H9 (cell line): ENCODE measurements around the gene DSTYK. TPM values are rescaled to one million over a fixed set of nuclear protein-coding genes. Genes with fewer than 3 reads are reported as not detected.
"Not testable (repeated sequence)": the region's sequence is repeated elsewhere in the genome, so short reads cannot be mapped to it uniquely, and the experiment has no call there.

ENCODE experiments used
- DNase-seq: peaks from one replicate; pipeline ENCODE4 v3.0.0-alpha.2; 2017
- H2AFZ ChIP-seq: one replicate; pipeline ENCODE4 v1.6.1; 2013; ENCODE audit warnings: mild to moderate bottlenecking, low read length, control low read depth, moderate library complexity
- H2AK5ac ChIP-seq: 2 replicates; pipeline ENCODE4 v1.6.1; 2013; ENCODE audit warnings: low read length, control low read depth, mixed read lengths; ENCODE audit not compliant: insufficient read length
- H2BK120ac ChIP-seq: one replicate; pipeline ENCODE4 v1.6.1; 2013; ENCODE audit warnings: low read depth, mild to moderate bottlenecking, low read length, control low read depth, inconsistent platforms; ENCODE audit not compliant: poor library complexity, severe bottlenecking
- H2BK12ac ChIP-seq: 2 replicates; pipeline ENCODE4 v1.6.1; 2013; ENCODE audit warnings: low read length, control low read depth, mixed read lengths, low read depth; ENCODE audit not compliant: insufficient read length
- H2BK15ac ChIP-seq: 2 replicates; pipeline ENCODE4 v1.6.1; 2013; ENCODE audit warnings: low read depth, low read length, control low read depth
- H2BK20ac ChIP-seq: one replicate; pipeline ENCODE4 v1.6.1; 2013; ENCODE audit warnings: low read depth, mild to moderate bottlenecking, low read length, control low read depth, inconsistent platforms; ENCODE audit not compliant: poor library complexity, severe bottlenecking
- H2BK5ac ChIP-seq: 2 replicates; pipeline ENCODE4 v1.6.1; 2013; ENCODE audit warnings: low read length, control low read depth, mixed read lengths; ENCODE audit not compliant: insufficient read length
- H3K14ac ChIP-seq: 2 replicates; pipeline ENCODE4 v1.6.1; 2013; ENCODE audit warnings: low read length, control low read depth; ENCODE audit not compliant: insufficient read depth
- H3K18ac ChIP-seq: 2 replicates; pipeline ENCODE4 v1.6.1; 2013; ENCODE audit warnings: low read depth, mild to moderate bottlenecking, mixed read lengths, low read length, control low read depth; ENCODE audit not compliant: insufficient read length
- H3K23ac ChIP-seq: 2 replicates; pipeline ENCODE4 v1.6.1; 2013; ENCODE audit warnings: low read length, control low read depth, mixed read lengths, low read depth; ENCODE audit not compliant: insufficient read length
- H3K23me2 ChIP-seq: 2 replicates; pipeline ENCODE4 v1.6.1; 2013; ENCODE audit warnings: low read depth, mild to moderate bottlenecking, mixed read lengths, low read length, control low read depth; ENCODE audit not compliant: insufficient read length, poor library complexity, severe bottlenecking
- H3K27ac ChIP-seq: 2 replicates; pipeline ENCODE4 v1.5.1; 2013; ENCODE audit warnings: low read length, control low read depth, mixed read lengths, low read depth; ENCODE audit not compliant: insufficient read length
- H3K27me3 ChIP-seq: 2 replicates; pipeline ENCODE4 v1.6.1; 2013; ENCODE audit warnings: low read length, control low read depth, inconsistent platforms; ENCODE audit not compliant: insufficient read depth
- H3K4ac ChIP-seq: 2 replicates; pipeline ENCODE4 v1.6.1; 2013; ENCODE audit warnings: low read depth, mild to moderate bottlenecking, control low read depth, inconsistent platforms, low read length, moderate library complexity
- H3K4me1 ChIP-seq: 2 replicates; pipeline ENCODE4 v1.6.1; 2013; ENCODE audit warnings: low read length, control low read depth, inconsistent platforms; ENCODE audit not compliant: insufficient read depth
- H3K4me2 ChIP-seq: 2 replicates; pipeline ENCODE4 v1.6.1; 2013; ENCODE audit warnings: low read length, control low read depth, mixed read lengths; ENCODE audit not compliant: insufficient read length, insufficient read depth
- H3K56ac ChIP-seq: 2 replicates; pipeline ENCODE4 v1.6.1; 2013; ENCODE audit warnings: low read depth, mild to moderate bottlenecking, mixed read lengths, low read length, control low read depth; ENCODE audit not compliant: insufficient read length
- H3K79me1 ChIP-seq: 2 replicates; pipeline ENCODE4 v1.6.1; 2013; ENCODE audit warnings: low read depth, mild to moderate bottlenecking, moderate library complexity, low read length, control low read depth, inconsistent platforms; ENCODE audit not compliant: insufficient read depth, poor library complexity, severe bottlenecking
- H3K79me2 ChIP-seq: 2 replicates; pipeline ENCODE4 v1.6.1; 2013; ENCODE audit warnings: low read length, control low read depth, inconsistent platforms; ENCODE audit not compliant: insufficient read depth
- H3K9ac ChIP-seq: 2 replicates; pipeline ENCODE4 v1.6.1; 2013; ENCODE audit warnings: low read length, control low read depth, mixed read lengths; ENCODE audit not compliant: insufficient read length; ENCODE audit errors: extremely low read depth
- H3K9me3 ChIP-seq: one replicate; pipeline ENCODE4 v1.6.1; 2013; ENCODE audit warnings: low read depth, low read length, inconsistent platforms; ENCODE audit not compliant: control insufficient read depth
- H3T11ph ChIP-seq: one replicate; pipeline ENCODE4 v1.6.1; 2013; ENCODE audit warnings: mild to moderate bottlenecking, low read length, control low read depth, inconsistent platforms
- H4K20me1 ChIP-seq: one replicate; pipeline ENCODE4 v1.6.1; 2013; ENCODE audit not compliant: control insufficient read depth, insufficient read length, insufficient read depth
- H4K5ac ChIP-seq: 2 replicates; pipeline ENCODE4 v1.6.1; 2013; ENCODE audit warnings: low read depth, mild to moderate bottlenecking, mixed read lengths, low read length, control low read depth; ENCODE audit not compliant: insufficient read length
- H4K8ac ChIP-seq: replicated peaks from 2 replicates; pipeline ENCODE4 v1.6.1; 2013; ENCODE audit warnings: low read length, control low read depth, mixed read lengths, low read depth; ENCODE audit not compliant: insufficient read length
- H4K91ac ChIP-seq: 2 replicates; pipeline ENCODE4 v1.6.1; 2013; ENCODE audit warnings: low read depth, mild to moderate bottlenecking, moderate library complexity, mixed read lengths, low read length, control low read depth; ENCODE audit not compliant: insufficient read length
- H3K27ac Mint-ChIP-seq, 3 experiments: 2 replicates in 2 of 3; 3 replicates in 1 of 3; pipeline ENCODE4 v1.8.0; 2020 to 2021; ENCODE audit warnings: mixed read lengths in 3 of 3, mild to moderate bottlenecking in 1 of 3, moderate library complexity in 1 of 3
- H3K27me3 Mint-ChIP-seq: 2 replicates; pipeline ENCODE4 v1.8.0; 2021; ENCODE audit warnings: low read depth, mild to moderate bottlenecking, moderate library complexity, mixed read lengths
- H3K36me3 Mint-ChIP-seq, 3 experiments: 2 replicates in 2 of 3; 3 replicates in 1 of 3; pipeline ENCODE4 v1.8.0; 2020 to 2021; ENCODE audit warnings: low read depth in 3 of 3, mixed read lengths in 3 of 3; ENCODE audit not compliant: insufficient read depth in 1 of 3
- H3K4me1 Mint-ChIP-seq, 2 experiments: 2 replicates each; pipeline ENCODE4 v1.8.0; 2020; ENCODE audit warnings: mixed read lengths in 2 of 2
- H3K4me3 Mint-ChIP-seq, 2 experiments: 2 replicates in 1 of 2; 3 replicates in 1 of 2; pipeline ENCODE4 v1.8.0; 2020 to 2021; ENCODE audit warnings: mild to moderate bottlenecking in 2 of 2, mixed read lengths in 2 of 2, moderate library complexity in 1 of 2
- H3K9me3 Mint-ChIP-seq, 2 experiments: 2 replicates in 1 of 2; 3 replicates in 1 of 2; pipeline ENCODE4 v1.8.0; 2020; ENCODE audit warnings: mild to moderate bottlenecking in 2 of 2, mixed read lengths in 2 of 2, moderate library complexity in 1 of 2
- WGBS: extraction: QIAGEN DNeasy Blood & Tissue Kit; methylation state at CpG from one replicate; pipeline ENCODE4 v1.1.7; 2013; ENCODE audit warnings: missing lambda C conversion rate, low lambda C conversion rate, mixed read lengths; ENCODE audit not compliant: insufficient read length; ENCODE audit errors: extremely low coverage; 5-methylcytosine and 5-hydroxymethylcytosine counted together
- total RNA-seq: library from RNA; stranded (reverse); gene quantifications from 2 replicates; pipeline ENCODE4 v1.2.1, GENCODE V29; 2021
- TF ChIP-seq, protein P1 (sequence below): fragments of 200-600 bp; sonication (generic); conservative IDR thresholded peaks from 3 replicates; pipeline ENCODE4 v1.8.0; 2021; ENCODE audit warnings: antibody characterized with exemption, mild to moderate bottlenecking

The DSTYK gene
- total RNA-seq, 1 experiment from 2014 or later = 8.5 TPM

- Histone ChIP-seq H2BK5ac (no peak overlapping the region), H2BK15ac (no peak overlapping the region), H3K18ac (no peak overlapping the region), H2AFZ (no peak overlapping the region), H3K79me2 (peaks cover 1% of the 10 kb centered on the region; the same call in 1 of the 2 replicates), H4K91ac (no peak overlapping the region), H3K4ac (no peak overlapping the region), H2AK5ac (no peak overlapping the region), H3T11ph (no peak overlapping the region), H2BK12ac (no peak overlapping the region), H3K9me3 (no peaks in the 10 kb centered on the region), H4K5ac (no peak overlapping the region), H3K4me2 (no peak overlapping the region), H3K27me3 (no peaks in the 10 kb centered on the region), H3K79me1 (peaks cover 4% of the 10 kb centered on the region), H2BK20ac (no peak overlapping the region), H3K27ac (no peak overlapping the region), H3K56ac (no peak overlapping the region), H3K9ac (no peak overlapping the region), H3K4me1 (peaks cover 6% of the 10 kb centered on the region; the same call in 1 of the 2 replicates), H3K14ac (no peak overlapping the region), H3K23me2 (no peaks in the 10 kb centered on the region), H4K8ac (no peak overlapping the region), H4K20me1 (no peaks in the 10 kb centered on the region), H2BK120ac (no peak overlapping the region), H3K23ac (no peak overlapping the region)
- TF ChIP-seq, protein P1, sequence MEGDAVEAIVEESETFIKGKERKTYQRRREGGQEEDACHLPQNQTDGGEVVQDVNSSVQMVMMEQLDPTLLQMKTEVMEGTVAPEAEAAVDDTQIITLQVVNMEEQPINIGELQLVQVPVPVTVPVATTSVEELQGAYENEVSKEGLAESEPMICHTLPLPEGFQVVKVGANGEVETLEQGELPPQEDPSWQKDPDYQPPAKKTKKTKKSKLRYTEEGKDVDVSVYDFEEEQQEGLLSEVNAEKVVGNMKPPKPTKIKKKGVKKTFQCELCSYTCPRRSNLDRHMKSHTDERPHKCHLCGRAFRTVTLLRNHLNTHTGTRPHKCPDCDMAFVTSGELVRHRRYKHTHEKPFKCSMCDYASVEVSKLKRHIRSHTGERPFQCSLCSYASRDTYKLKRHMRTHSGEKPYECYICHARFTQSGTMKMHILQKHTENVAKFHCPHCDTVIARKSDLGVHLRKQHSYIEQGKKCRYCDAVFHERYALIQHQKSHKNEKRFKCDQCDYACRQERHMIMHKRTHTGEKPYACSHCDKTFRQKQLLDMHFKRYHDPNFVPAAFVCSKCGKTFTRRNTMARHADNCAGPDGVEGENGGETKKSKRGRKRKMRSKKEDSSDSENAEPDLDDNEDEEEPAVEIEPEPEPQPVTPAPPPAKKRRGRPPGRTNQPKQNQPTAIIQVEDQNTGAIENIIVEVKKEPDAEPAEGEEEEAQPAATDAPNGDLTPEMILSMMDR = no peak
- DNase-seq = no peak
- Mint-ChIP-seq H3K36me3 (peaks cover 2 to 10% (median 10%) of the 10 kb centered on the region in 3 experiments; a peak in 6 of 7 replicates), H3K4me3 (no peak overlapping the region), H3K27me3 (no peaks in the 10 kb centered on the region), H3K9me3 (no peaks in the 10 kb centered on the region), H3K4me1 (peaks cover 11 to 20% of the 10 kb centered on the region in 2 experiments), H3K27ac (peak overlapping the region in 1 of 3 experiments; percentile 78; a peak in 2 of 7 replicates)
- WGBS = no CpG with 5 or more reads among the region's 2 CpGs
Measured at GRCh38 chr1:205182930-205183329, 28.6 kb downstream of the DSTYK start.

- not testable (repeated sequence) for H4K20me1 ChIP-seq, H2BK12ac ChIP-seq, H3K27ac ChIP-seq, H4K91ac ChIP-seq, H3K4me2 ChIP-seq, H3T11ph ChIP-seq, H3K23ac ChIP-seq, H3K14ac ChIP-seq, H3K9ac ChIP-seq, H3K27me3 Mint-ChIP-seq, H2BK20ac ChIP-seq, H2AK5ac ChIP-seq, H2BK120ac ChIP-seq, H3K23me2 ChIP-seq, H3K36me3 Mint-ChIP-seq, H3K79me1 ChIP-seq, H3K4me1 Mint-ChIP-seq, H3K9me3 Mint-ChIP-seq, H2BK15ac ChIP-seq, H3K56ac ChIP-seq, H3K4ac ChIP-seq, H3K9me3 ChIP-seq, H3K27ac Mint-ChIP-seq, H3K4me1 ChIP-seq, DNase-seq, H3K4me3 Mint-ChIP-seq, H2BK5ac ChIP-seq, H4K8ac ChIP-seq, H3K27me3 ChIP-seq, H3K18ac ChIP-seq, H3K79me2 ChIP-seq, H4K5ac ChIP-seq, H2AFZ ChIP-seq
- no CpG with 5 or more reads among the region's 7 CpGs for WGBS
Measured at GRCh38 chr1:205180331-205180730, 31.2 kb downstream of the DSTYK start.
